HG02973 (cell line): ENCODE results near the gene COL8A2.

Source experiments
- ATAC-seq: cut with Tn5 transposase; IDR thresholded peaks from one replicate; pipeline ENCODE4 v1.9.1; 2021; ENCODE audit warnings: moderate library complexity; ENCODE audit not compliant: unreplicated experiment

Gene COL8A2

GRCh38 chr1:36157973-36158826 lies 33.2 kb upstream of the COL8A2 start:
- no peak for ATAC-seq

GRCh38 chr1:36157115-36157903 lies 32.3 kb upstream of the COL8A2 start:
- no peak for ATAC-seq

- peak; percentile 4 for ATAC-seq
These were observed 31.5 kb upstream of the COL8A2 start for GRCh38 chr1:36156329-36157114.

DNA sequence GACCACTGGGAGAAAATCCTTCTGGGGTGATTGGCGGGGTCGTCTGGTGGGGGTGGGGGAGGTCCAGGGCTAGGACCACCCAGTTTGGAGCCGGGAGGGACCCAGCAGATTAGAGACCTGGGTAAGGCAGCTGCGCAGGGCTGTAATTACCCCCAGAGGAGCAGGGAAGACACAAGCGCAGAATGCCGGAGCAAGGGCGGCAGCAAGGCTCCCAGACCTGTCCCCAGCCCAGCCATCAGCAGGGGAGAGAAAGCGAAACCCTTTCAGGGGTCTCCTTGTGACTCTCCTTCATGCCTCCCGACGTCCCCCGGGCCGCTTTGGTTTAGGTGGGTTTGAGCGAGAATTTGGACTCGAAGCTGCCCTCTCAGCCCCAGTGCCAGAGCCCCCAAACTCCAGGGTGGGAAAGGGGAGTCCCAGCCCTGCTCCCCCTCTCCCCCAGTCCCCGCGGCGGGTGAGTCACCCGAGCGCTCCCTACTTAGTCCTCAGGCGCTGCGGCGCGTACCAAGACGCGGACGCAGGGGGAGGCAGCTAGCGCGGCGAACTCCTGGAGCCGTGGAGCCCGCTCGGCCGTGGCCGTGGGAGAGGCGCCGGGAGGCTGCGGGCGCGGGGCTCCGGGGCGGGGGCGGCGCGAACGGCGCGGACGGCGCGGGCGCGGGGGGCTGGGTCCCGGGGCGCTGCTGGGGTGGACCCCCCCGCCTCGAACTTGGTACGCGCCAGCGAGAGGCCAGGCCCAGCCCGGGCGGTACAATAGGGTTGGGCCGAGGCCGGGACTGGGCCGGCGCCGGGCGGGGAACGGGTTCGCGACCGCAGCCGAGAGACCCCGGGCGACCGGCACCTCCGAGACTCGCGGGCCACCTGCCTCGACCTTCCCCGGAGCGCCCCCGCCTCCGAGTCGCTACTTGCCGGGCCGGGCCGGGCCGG lies 30.6 kb upstream of the COL8A2 start, which contains the start of gene MAP7D1:
TSS of gene MAP7D1 (plus strand) at position 753 of the 921 bp plus-strand sequence. CDS start 258 bp downstream, outside the sequence.
- ATAC-seq, result peak; percentile 36

DNA sequence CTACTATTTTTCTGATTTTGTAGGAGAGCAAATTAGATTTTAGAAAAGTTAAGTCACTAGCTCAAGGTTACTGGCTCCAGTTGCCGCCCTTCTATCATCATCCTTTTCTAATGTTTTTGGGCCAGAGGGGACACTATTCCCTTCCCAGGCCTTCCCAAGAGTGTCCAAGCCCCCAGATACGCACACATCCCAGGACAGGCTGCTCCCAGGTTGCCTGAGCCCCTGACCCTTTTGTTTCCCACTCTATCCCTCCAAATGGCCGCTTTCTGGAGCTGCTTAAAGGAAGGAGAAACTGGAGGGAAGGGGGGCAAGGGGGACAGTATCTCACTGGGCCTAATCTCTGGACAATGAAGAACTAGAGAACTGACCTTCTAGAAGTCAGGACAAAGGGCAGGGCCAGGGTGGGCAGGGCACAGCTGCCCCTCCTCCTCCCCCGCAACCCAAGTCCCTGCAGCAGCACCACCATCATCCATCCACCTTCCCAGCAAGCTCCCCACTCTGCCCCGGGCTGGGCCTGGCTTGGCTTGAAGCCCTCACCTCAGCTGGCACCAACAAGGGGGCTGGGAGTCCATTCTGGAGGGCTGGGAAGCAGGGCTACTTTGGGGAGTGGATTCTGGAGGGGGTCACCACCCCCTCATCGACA lies 29.9 kb upstream of the COL8A2 start:
- no peak for ATAC-seq

DNA sequence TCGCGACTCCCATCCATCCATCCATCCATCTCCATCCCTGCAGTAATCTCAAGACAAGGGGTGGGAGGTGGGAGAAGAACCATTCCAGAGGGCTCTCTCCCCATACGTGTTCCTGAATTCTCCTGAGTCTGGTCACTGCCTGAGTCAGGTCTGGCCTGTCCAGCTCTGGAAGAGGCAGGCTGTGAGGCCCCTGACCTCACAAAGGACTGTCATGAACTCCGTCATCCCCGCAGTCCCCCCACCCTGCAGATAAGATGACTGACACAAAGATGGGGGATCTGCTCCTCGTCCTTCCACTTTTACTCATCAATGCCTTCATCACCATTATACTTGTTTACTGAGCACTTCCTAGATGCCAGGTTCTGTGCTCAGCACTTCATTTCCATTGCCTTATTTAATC lies 29.3 kb upstream of the COL8A2 start:
- ATAC-seq, result no peak

GRCh38 chr1:36153476-36153875 lies 28.5 kb upstream of the COL8A2 start:
- no peak for ATAC-seq

GRCh38 chr1:36151845-36152203 lies 26.8 kb upstream of the COL8A2 start:
- ATAC-seq, result no peak

DNA sequence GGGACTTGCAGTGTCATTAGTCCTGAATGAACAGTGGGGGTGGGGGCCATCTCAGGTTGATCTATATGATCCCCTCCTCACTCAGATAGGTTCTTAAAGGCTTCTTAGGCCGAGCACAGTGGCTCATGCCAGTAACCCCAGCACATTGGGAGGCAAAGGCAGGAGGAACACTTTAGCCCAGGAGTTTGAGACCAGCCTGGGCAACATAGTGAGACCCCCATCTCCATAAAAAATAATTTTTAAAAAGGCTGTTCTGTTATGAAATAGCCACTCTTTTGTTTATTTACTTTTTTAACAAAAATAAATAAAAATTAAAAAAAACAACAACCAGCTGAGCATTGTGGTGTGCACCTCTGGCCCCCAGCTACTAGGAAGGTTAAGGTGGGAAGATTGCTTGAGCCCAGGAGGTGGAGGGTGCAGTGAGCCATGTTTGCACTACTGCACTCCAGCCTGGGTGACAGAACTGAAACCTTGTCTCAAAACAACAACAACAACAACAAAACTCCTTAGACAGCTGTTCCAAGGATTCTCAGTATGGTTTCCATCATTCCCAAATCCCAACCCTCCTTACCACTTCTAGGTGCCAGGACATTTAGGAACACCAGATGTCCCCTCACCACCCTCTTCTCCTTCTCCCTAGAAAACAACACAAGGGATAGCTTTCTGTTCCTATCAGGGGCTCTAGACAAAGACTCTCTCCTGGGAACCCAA lies 26.3 kb upstream of the COL8A2 start:
- no peak for ATAC-seq

DNA sequence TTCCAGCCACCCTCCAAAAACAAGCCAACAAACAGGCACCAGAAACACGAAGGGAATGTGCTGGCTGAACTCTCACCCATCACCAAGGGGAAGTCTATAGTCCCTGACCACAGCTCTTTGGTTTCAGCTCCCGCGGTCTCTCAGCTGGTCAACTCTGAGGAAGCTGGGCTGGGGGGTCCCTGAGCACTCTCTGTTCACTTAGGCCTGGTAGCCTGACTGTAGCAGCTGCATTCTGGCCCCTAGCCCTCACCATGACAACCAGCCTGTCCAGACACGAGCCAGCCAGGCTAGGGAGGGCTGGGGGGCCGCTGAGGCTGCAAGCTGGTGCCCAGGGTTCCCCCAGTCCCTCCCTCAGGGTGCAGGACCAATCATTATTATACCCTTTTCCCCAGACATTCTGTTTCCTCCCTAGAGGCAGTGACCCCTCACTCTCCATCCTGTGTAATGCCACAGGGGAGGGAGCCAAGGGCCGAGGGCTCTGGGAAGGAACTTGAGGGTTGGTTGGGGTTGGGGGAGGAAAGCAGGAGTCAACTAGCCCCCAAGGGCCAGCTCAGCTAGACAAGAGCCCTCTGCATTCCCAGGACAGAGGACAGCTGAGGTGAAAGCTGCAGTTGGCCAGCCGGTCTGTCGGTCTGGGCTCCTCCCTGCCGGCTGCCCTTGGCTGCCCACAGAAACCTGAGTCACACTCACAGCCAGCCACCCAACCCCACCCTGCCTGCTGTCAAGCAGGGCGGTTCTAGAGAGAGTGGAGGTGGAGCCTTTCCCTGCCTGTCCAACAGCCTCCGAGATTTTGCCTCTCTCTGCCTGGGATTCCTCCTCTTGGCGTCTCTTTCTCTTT lies 25.5 kb upstream of the COL8A2 start:
- ATAC-seq, result peak; percentile 40

GRCh38 chr1:36149973-36150295 lies 24.9 kb upstream of the COL8A2 start:
- no peak for ATAC-seq

GRCh38 chr1:36149237-36149972 lies 24.4 kb upstream of the COL8A2 start, which contains the start of gene TRAPPC3:
TSS of gene TRAPPC3 (minus strand) at chr1:36149486. CDS start at chr1:36149378, 108 bp downstream.
- peak; percentile 83 for ATAC-seq

DNA sequence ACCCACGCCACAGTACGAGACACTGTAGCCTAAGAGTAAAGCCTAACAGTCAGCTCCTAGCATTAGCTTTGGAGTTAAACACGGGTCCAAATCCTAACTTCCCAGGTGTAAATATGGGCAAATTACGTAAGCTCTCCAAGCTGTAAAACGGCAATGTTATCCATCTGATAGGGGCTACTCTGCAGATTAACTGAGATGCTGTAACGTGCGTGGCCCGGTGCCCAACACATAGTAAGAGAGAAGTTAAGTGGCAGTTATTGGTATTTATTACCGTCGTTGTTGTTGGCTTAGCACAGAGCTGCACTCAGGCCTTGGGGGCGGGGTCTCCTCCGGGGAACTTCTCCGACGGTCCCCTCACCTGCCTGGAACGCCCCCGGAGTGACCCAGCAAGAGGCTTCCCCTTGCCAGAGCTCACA lies 23.8 kb upstream of the COL8A2 start:
- no peak for ATAC-seq

- no peak for ATAC-seq
These were observed 19.4 kb upstream of the COL8A2 start for GRCh38 chr1:36144413-36144812.

GRCh38 chr1:36143424-36143823 lies 18.4 kb upstream of the COL8A2 start:
- no peak for ATAC-seq

- no peak for ATAC-seq
These were observed 17.1 kb upstream of the COL8A2 start for GRCh38 chr1:36142121-36142520.

GRCh38 chr1:36139521-36139920 lies 14.5 kb upstream of the COL8A2 start:
- no peak for ATAC-seq

DNA sequence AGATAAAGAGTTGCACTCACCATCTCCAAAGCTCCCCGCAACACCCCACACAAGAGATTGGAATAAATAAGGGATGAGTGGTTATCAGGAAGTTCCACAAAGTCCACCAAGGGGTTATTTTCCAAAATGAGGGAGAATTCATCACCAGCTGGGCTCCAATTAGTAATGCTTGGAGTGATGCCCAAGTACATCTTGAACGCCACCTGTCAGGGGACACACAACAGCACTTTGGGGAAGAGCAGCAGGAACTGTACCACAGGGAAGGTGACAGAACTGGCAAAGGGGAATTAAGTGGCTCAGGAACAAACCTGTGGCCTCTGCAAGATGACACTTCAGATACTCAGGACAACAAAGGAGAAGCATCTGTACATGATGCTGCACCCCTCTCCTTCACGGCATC lies 12.8 kb upstream of the COL8A2 start:
- no peak for ATAC-seq
